CD4-positive, alpha-beta T cell treated with Interleukin-6 at 100 ng/mL for 8 hours (primary cell): ENCODE results near the gene ZBTB7C.

Experiments used
- DNase-seq: peaks from one replicate; pipeline ENCODE4 v3.0.0-alpha.2; 2020; ENCODE audit warnings: mixed read lengths, low spot score

ZBTB7C gene

GRCh38 chr18:48216639-48217257, 192.4 kb downstream of the ZBTB7C start:
- no peak for DNase-seq

DNA sequence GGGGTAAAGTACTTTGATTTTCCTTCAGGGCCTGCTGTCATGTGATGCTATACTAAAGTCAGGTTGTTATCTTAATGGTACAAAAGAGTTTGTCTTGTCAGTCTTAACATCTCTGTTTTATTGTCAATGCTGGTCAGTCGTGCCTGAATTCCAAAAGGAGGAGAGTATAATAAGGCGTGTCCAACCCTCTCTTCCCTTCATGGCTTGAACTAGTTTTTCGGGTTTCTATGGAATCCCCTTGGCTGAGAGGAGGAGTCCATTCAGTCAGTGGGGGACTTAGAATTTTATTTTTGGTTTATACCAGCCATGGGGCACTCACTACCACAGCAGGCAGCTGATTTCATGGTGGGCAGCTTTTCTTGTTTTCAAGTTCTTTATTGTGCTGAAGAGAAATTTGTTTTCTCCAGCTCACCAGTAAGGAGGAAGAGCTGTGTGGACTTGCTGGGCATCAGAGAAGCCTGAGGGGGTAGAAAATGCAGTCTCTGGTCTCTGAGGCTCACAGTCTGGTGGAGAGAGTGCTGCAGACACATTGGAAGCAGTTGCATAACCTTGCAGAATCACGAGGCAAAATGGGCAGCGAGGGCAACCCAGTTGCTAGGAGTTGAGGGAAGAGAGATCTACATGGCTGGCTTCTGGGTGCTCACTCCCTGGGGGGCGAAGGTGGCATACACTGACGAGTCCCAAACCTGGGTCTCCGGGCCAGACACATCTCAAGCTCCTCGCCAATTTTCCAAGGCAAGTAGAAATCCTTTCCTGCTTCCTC, 193.1 kb downstream of the ZBTB7C start:
- DNase-seq: no peak

GRCh38 chr18:48213791-48214190, 195.4 kb downstream of the ZBTB7C start:
- DNase-seq: no peak

DNA sequence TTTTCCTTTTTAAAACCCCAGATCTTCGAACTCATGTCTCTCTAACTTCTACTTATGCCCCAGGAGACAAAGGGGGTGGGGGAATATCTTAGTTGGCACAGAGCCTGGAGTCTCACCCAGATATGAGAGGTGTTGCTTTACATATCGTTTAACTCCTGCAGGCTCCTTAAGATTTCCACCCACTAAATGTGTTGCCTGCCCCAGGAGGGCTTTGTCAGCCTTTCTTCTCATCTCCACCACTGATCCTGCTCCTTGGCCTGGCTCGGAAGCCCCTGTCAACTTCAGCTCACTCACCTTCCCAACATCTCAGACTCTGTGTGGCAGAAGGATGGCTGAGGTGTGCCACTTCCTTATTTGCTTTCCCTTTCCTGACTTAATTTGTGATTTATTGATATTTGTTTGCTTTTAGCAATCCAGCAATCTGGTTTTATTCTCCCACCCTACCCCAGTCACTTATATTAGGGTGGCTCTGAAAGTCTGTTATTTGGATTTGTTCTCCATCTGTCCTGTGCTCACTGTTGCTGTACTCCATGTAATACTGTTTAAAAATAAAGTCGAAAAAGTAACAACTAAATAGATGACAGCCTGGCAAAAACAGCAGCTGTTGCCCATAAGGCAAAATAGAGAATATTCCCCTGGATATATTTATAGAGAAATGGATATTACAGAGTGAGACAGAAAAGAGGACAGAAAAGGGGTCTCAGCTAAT, 200.6 kb downstream of the ZBTB7C start:
- DNase-seq: no peak

- no peak for DNase-seq
These were observed 201.4 kb downstream of the ZBTB7C start for GRCh38 chr18:48207733-48208132.

GRCh38 chr18:48206887-48207286, 202.3 kb downstream of the ZBTB7C start:
- DNase-seq: no peak

DNA sequence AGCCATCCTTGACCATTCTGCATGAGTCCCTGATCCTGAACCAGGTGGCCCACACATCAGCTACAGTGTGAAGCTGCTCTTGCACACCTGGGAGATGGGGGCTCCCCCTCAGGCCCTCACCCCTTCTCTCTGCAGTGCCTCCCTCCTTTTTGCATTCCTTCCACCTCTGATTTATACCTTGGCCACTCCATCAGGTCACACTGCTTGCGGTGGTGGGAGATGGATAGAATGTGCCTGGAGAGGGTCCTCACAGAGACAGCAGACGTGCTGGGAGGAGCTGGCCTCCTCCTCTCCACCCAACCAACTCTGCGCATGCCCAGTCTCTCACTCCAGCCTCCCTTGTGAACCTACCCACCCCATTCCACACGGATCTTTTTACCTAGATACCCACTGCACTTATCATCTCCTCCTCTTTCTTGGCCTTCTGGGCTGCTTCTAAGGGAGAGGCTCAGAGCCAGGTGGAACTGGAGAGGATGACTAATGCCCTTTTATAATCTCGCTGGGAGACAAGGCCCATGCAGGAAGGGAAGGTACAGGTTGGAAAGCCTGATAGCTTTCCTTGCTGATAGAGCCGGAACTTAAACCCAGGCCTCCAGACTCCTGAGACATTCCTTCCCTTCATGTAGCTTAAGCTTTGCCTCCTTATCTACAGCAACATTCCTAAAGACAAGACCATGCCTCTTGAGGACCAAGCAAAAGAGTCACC, 205.1 kb downstream of the ZBTB7C start:
- no peak for DNase-seq

DNA sequence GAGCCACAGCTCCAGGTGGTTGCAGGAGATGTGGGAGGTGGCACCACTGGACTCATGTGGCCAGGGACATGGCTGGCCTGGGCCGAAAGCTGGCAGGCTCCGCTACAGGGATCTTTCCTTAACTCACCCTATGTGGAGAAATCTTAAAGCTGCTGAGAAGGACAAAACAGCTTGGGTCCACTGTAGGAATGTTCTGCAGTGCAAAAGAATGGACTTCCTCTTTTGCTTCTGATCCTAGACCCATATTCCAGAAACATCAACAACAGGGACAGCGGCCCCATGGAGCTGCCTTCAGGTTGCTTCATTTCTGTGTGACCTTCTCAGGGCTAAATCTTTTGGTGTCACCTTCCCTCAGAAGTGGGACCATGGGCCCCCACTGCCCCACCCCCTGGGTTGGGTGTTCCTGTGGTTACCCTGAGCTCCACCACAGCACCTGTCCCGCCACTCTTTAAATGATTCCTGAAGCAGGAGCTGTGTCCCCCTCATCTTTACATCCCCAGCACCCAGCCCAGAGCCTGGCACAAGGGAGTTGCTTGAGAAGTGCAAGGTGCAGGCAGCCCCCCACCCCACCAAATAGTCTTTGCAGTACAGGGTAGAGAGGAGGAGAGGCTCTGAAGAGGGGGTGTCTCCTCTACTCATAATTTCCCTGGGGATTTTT, 205.8 kb downstream of the ZBTB7C start:
- no peak for DNase-seq

DNA sequence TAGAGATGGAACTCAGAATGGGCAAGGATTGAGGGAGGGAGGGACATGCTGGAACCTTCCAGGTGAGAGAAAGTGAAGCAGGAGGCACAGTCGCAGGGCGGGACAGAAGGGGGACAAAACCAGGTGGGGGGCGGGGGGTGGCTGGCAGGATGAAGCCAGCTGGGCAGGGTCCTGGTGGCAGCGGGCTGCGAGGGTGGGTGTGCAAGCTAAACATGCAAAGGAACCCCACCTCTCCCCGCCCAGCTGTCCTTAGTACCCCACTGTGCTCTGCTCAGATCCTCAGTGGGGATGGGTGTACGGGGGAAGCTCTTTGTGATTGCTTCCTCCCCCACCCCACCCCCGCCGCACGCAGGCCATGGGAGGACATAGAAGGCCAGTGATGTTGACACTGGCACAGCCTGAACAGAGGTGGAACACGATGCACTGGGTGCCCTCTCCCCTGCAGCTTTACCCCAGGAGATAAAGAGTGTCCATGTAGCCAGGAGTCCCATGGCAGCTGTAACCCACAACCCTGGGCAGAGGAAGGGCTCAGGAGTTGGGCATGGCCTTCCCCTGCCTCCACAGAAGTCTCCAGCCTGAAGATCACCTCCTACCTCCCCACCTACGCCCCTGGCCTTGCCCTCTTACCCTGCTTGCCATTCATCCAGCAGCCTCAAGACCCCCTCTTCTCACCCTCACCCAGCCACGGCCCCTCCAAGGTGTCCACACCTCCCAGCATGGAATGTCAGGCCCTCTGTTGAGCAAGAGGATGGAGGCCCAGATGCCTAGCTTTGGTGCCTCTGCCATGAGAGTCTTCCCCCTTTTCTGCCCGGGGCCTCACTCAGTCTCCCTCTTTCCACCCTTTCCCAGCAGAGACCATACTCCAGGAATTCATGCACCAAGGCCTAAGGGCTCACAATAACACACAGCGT, 206.6 kb downstream of the ZBTB7C start:
- no peak for DNase-seq

DNA sequence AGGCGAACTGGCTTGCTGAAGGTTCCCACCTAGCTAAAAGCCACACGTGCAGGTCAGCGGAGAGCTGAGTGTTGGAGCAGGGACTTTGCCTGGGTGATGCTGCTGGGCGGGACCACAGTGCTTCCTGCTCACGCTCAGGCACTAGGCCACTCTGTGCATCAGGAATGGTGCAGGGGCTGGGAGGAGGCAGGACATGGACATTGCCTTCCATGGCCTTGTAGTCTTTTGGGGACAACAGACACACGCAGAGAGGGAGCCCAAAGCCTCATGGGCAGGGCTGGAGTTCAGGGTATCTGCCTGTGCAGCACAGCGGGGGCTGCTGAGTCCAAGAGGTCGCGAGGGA, 207.2 kb downstream of the ZBTB7C start:
- DNase-seq: no peak

DNA sequence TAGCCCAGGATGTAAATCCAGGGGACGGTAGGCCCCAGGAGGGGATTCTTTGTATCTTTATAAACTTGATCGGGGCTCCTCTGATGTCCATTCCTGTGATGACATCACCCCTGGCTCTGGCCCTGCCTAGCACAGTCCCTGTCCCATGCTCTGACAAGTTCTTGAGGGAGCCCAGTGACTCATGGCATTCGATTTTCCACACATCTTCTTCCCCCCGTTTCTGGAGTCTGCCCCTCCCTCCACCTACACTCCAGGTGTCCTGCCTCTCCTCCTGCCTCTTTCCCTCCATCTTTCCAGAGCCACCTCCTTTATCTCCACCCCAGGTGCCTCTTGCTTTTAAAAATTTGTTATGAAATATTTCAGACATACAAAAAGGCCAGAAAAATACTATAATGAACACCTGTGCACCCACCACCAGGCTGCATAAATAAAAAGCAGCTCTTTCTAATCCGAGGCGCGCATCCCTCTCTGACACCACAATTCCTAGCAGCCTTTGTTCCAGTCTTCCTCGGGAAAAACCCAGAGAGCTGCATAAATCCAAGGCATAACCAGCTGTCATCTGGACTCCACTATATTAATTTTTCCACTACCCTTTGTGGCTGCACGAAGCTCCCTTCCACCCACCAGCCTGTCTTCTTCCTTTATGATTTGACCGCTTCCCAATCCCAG, 207.7 kb downstream of the ZBTB7C start:
- no peak for DNase-seq

- no peak for DNase-seq
These were observed 208.4 kb downstream of the ZBTB7C start for GRCh38 chr18:48200631-48201336.

- no peak for DNase-seq
These were observed 209.8 kb downstream of the ZBTB7C start for GRCh38 chr18:48199399-48199798.

DNA sequence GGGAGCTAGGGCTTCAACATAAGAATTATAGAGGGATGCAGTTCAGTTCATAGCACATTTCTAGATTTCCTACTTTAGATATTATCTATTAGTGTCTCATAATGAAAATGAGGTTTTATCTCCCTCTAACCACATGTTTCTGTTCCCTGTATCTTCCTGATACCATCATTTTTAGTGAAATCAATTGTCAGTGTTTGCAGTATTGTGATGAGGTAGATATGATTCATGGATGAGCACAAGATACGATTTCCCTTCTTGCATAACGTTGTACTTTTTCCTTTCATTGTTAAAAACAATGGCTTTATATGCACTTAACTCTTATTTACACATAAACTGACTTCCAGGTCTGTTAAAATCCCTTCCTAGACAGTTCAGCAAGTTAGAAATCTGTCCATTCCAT, 211.4 kb downstream of the ZBTB7C start:
- DNase-seq: no peak

GRCh38 chr18:48195787-48196186, 213.4 kb downstream of the ZBTB7C start:
- DNase-seq: no peak

- DNase-seq: no peak
These were observed 214.5 kb downstream of the ZBTB7C start for GRCh38 chr18:48194591-48195181.

GRCh38 chr18:48193521-48194492, 215.4 kb downstream of the ZBTB7C start:
- no peak for DNase-seq

DNA sequence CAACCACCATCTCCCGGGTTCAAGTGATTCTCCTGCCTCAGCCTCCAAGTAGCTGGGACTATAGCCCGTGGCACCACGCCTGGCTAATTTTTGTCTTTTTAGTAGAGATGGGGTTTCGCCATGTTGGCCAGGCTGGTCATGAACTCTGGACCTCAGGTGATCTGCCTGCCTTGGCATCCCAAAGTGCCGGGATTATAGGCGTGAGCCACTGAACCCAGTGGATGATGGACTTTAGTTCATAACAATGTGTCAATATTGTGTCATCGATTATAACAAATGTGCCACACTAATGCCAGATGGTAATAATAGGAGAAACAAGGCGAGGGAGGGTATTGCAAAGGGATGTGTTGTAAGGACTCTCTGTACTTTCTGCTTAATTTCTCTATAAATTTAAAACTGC, 216.6 kb downstream of the ZBTB7C start:
- DNase-seq: no peak
